ENCODE results near the gene PPM1H.

The PPM1H gene

GRCh38 chr12:62913380-62913779 is 21.6 kb downstream of the PPM1H start:
- H3K27ac ChIP-seq, result peak overlapping the region; percentile 71
- TF ChIP-seq CTCF (conservative IDR thresholded peaks at IDR 0.05) (no peak), ZFX (IDR thresholded peaks at IDR 0.05) (no peak)

GRCh38 chr12:62912644-62913043 is 22.3 kb downstream of the PPM1H start:
- no peak for TF ChIP-seq CTCF (conservative IDR thresholded peaks at IDR 0.05)
- no peak for TF ChIP-seq ZFX (IDR thresholded peaks at IDR 0.05)
- H3K27ac ChIP-seq, result peak overlapping the region; percentile 71; the same call in 1 of the 2 replicates

GRCh38 chr12:62911286-62911685 is 23.7 kb downstream of the PPM1H start:
- TF ChIP-seq ZFX (IDR thresholded peaks at IDR 0.05) (no peak), CTCF (conservative IDR thresholded peaks at IDR 0.05) (no peak)
- H3K27ac ChIP-seq, result no peak overlapping the region

GRCh38 chr12:62910549-62911169 is 24.3 kb downstream of the PPM1H start:
- TF ChIP-seq CTCF (conservative IDR thresholded peaks at IDR 0.05) (no peak), ZFX (IDR thresholded peaks at IDR 0.05) (no peak)
- no peak overlapping the region for H3K27ac ChIP-seq

GRCh38 chr12:62909340-62909739 is 25.6 kb downstream of the PPM1H start:
- no peak for TF ChIP-seq CTCF (conservative IDR thresholded peaks at IDR 0.05)
- TF ChIP-seq ZFX (IDR thresholded peaks at IDR 0.05), result no peak
- no peak overlapping the region for H3K27ac ChIP-seq

- TF ChIP-seq CTCF (conservative IDR thresholded peaks at IDR 0.05) (no peak), ZFX (IDR thresholded peaks at IDR 0.05) (no peak)
- no peak overlapping the region for H3K27ac ChIP-seq
Measured at GRCh38 chr12:62908674-62909073, 26.3 kb downstream of the PPM1H start.

- TF ChIP-seq ZFX (IDR thresholded peaks at IDR 0.05) (no peak), CTCF (conservative IDR thresholded peaks at IDR 0.05) (no peak)
- no peak overlapping the region for H3K27ac ChIP-seq
Measured at GRCh38 chr12:62907561-62907960, 27.4 kb downstream of the PPM1H start.

Measured in C4-2B (cell line).